C1 segment of cervical spinal cord (tissue), 14 donors: Measurements from ENCODE around the gene BLVRB.
A peak's percentile ranks its signal among the peaks of the same experiment; 100 is the strongest.
"Not testable (repeated sequence)": the region's sequence is repeated elsewhere in the genome, so short reads cannot be mapped to it uniquely, and the experiment has no call there.

Experiments
- DNase-seq, 14 donors: peaks; one replicate each; lab custom pipeline; 2025; lab: John Stamatoyannopoulos, UW

The BLVRB gene

DNA sequence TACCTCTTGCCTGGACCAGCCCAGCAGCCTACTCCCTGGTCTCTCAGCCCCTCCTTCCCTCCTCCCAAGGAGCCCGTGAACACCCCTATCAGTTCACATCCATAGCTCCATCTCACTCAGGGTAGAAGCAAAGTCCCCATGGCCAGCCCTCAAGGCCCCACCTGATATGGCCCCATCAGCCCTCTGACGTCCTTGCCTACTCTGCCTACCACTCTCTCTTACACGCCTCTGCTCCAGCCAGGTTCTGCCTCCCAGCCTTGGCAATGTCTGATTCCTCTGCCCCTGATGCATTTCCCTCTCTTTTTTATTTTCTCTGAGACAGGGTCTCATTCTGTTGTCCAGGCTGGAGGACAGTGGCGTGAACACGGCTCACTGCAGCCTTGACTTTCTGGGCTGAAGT, 13.5 kb downstream of the BLVRB start:
- no peak for DNase-seq

DNA sequence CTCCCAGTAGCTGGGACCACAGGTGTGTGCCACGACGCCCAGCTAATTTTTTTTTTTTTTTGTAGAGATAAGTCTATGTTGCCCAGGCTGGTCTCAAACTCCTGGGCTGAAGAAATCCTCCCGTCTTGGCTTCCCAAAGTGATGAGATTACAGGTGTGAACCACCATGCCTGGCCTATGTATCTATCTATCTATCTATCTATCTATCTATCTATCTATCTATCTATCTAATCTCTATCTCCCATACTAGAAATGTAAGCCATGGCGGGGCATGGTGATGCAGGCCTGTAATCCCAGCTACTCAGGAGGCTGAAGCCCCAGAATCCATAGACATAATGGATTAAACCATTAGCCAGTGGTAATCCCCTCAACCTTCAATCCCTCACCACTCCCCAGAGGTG, 14.9 kb downstream of the BLVRB start:
- no peak for DNase-seq

DNA sequence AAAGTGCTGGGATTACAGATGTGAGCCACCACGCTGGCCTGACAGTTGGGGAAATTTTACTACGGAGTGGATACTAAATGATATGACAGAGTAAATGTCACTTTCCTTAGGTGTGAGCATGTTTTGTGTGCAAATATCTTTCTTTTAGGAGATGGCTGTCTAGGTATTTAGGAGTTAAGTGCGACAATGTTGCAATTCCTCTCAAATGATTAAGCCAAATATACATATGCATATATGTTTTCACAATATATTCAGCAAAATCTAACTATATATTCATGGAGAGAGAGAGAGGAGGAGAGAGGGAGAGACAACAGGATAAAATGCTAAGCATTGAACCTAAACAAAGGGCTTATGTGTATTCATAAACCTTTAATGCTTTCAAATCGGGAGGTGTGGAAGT, 16.0 kb downstream of the BLVRB start:
- no peak for DNase-seq

DNA sequence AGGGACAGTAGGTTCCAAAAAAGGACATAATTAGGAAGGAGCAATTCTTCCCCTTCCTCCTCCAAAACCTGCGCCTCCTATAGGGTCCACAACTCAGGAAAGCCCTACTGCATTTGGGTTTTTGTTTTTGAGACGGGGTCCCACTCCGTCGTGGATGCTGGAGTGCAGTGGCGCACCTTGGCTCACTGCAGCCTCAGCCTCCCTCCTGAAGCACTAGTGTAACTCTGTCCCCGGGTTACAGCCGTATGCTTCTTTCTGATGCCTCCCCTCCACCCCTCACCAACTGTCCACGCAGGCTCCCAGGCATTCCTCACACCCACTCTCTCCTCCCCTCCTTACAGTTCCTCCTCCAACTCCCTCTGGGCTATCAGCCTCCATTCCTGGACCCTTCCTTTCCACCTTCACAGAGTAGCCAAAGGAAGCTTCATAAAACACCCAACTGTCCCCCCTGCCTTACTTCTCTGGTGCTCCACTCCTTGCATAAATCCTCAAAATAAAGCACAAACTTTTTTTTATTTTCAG, 19.2 kb downstream of the BLVRB start:
- no peak for DNase-seq

DNA sequence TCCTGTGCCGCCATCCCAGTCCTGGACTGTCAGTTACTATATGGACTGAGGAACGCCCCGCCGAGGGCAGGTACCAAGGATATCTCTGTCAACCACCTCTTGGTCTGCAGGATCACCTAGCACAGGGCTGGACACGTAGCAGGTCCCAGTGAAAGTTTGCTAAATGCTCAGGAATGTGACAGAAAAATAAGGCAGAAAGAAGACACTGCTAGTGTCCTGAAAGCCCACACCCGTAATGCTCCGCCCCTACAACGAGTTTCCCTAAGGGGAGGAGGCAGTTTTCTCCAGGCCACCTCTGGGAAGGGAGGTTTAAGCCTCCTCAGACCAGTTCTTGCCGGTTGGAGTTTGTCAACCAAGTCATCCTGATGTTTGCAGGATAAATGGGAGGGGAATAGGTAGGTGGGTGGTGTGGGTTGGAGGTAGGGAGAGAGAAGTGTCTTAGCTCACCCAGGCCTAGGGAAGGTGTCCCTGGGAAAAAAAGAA, 19.7 kb downstream of the BLVRB start:
- no peak for DNase-seq

DNA sequence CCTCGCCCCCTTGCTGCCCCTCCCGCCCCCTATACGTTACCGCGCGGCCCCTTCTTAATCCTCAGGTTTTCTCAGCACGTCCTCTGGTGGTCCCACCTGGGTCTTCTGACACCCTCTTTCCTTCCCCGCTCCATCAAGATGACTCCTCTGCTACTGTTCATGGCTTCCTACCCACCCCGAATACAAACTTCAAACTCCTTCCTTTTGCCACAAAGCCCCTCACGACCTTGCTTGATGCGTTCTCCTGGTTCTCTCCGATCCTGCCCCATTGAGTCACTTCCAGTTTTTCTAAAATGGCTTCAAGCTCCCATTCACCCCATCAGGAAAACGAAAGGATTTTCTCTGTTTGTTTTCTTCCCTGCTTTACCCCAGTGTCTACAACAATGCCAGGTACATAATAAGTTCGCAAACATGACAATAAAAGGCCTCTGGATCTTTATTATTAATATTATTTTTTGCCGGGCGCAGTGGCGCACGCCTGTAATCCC, 20.7 kb downstream of the BLVRB start:
- no peak for DNase-seq

DNA sequence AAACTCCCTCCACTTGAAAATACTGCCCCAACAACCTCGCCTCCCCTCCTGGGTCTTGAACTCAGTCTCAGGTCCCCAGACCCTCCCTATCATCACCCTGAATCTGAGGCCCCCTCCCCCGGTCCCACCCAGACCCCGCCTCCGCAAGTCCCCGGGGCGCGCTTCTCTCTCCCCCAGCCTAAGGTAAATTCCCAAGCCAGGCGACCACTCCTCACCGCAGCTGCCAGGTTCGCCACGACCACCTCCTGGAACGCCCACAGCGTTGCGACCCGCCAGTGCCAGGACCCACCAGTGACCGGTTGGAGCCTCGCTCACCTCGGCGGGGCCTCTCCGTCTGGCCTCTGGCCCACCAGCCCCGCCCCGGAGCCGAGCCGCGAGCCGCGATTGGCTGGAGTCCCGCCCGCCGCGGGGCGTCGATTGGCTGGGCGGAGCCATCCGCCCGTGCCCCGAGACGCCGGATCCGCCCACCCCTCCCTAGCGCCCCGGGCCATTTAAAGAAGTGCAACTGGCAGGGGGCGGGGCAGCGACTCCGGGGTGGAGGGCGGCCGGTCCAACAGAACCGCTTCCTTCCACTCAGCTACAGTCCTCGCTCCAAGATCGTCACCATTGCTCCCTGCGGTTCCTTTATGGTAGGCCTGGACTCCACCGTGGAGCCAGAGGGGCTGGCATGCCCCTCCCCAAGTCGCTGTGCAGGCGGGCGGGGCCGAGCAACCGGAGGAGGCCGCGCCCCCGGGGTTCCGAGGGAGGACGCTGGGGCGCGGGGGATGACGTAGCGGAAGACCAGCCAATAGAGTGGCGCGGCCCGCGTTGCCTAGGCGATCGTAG, 21.3 kb downstream of the BLVRB start, which contains the start of gene SERTAD3:
Gene SERTAD3 (minus strand): TSS at position 336 of the 825 bp plus-strand sequence. CDS start 2,255 bp downstream, outside the sequence.
- peak; percentile 75 to 100 (median 98) for DNase-seq

DNA sequence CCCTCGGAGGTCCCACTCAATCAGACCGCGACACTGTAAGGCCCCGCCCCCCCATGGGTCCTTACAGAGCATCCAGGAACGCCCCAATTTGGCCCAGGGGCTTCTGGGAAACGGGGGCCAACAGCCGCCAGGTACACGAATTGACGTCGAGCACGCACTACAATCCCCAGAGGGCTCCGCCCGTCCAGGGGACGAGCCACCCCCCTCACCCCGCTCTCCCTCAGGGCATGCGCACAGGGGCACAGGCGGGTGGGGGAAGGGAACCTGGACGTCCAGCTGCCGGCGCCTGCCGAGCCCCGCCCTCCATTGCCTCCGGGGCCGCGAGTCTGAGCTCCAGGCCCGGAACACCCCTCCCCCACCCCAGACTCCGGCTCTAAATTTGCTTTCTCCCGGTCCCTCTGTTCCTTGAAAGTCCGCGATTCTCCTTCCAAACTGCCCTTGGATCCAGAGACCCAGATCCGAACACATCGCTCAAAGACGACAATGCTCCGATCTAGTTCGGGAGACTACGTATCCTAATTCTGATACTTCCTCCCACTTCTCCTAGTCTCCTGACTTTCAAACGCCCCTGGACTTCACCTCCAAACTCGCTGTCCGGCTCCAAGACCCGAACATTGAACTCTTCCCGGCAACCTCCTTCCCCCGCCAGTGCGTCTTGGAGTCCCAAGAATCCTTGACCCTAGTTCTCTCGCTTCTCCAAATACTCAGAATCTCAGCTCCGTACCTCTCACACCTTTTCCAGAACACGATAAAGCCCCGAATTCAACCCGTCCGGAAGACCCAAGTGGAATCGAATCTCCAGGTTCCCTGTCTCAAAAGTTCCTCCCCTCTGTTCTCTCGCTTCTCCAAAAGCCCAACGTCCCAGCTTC, 22.2 kb downstream of the BLVRB start:
- peak; percentile 84 to 100 (median 96) for DNase-seq

- DNase-seq, result no peak
These were observed 23.0 kb downstream of the BLVRB start for GRCh38 chr19:40442328-40443130.

- no peak for DNase-seq
These were observed 23.8 kb downstream of the BLVRB start for GRCh38 chr19:40441719-40442253.

- no peak for DNase-seq
These were observed 27.3 kb downstream of the BLVRB start for GRCh38 chr19:40438284-40438683.

DNA sequence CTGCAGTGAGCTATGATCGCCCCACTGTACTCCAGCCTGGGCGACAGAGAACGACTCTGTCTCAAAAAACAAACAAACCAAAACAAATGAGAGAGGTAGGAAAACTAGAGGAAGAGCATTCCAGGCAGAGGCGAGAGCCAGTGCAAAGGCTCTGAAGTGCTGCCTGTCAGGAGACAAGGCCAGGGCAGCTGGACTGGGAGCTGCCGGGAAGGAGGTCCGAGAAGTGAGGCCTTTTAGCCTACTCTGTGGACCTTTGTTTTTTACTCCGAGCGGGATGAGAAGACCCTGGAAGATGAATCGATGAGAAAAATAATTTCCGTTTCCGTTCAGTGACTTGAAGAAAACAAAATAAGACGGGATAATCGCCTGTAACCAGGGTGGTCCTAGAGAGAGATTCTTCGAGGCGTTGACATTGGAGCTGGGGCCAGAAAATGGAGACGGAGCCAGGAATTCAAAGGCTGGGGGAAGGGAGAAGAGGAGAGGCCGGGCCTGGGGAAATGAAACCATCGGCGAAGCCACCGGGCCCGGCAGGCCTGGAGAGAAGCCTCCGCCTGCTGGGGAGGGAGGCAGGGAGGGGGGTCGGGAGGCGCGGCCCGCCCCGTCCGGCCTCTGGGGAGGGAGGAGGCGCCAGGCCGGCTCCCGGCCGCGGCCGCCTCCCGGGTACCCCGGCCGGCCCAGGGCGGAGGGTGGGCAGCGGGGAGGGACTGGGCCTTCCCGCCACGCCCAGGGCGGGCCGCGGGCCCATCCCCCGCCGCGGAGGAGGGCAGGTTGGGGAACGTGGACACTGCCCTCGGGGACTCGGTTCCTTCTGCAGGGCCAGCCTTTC, 31.9 kb downstream of the BLVRB start:
- DNase-seq, result peak in 13 of 14 donors; percentile 47 to 89 (median 76)

DNA sequence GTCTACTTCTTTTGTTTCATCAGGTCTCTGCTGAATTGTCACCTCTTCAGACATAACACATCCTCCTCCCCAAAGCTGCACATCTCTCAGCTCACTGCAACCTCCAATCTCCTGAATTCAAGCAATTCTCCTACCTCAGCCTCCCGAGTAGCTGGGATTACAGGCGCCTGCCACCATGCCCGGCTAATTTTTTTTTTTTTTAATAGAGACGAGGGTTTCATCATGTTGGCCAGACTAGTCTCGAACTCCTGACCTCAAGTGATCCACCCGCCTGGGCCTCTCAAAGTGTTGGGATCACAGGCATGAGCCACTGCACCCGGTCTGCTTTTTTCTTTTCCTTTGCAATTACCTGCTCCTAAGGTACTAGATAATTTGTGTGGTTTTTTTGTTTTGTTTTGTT, 32.8 kb downstream of the BLVRB start:
- not testable (repeated sequence) for DNase-seq

- no peak for DNase-seq
These were observed 33.8 kb downstream of the BLVRB start for GRCh38 chr19:40431698-40432097.

DNA sequence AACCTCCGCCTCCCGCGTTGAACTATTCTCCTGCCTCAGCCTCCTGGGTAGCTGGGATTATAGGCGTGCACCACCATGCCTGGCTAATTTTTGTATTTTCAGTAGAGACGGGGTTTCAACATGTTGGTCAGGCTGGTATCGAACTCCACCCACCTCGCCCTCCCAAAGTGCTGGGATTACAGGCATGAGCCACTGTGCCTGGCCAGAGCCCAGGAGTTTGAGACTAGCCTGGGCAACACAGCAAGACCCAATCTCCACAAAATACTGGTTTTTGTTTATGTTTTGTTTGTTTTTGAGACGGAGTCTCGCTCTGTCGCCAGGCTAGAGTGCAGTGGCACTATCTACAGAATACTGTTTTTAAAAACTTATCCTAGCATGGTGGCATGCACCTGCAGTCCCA, 35.3 kb downstream of the BLVRB start:
- DNase-seq, result not testable (repeated sequence)

DNA sequence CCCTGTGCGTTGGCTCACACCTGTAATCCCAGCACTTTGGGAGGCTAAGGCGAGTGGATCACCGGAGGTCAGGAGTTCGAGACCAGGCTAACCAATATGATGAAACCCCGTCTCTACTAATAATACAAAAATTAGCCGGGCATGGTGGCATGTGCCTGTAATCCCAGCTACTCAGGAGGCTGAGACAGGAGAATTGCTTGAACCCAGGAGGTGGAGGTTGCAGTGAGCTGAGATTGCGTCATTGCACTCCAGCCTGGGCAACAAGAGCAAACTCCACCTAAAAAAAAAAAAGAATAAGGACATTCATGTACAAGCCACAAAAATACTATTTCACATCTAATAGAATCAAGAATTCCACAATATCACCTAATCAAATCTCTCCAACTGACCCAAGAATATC, 37.3 kb downstream of the BLVRB start:
- DNase-seq, result not testable (repeated sequence)

GRCh38 chr19:40425450-40426287, 39.9 kb downstream of the BLVRB start, which contains the start of gene SERTAD1:
SERTAD1 (minus strand) TSS chr19:40425992; CDS start chr19:40423546, 2,446 bp downstream.
- peak; percentile 96 to 100 (median 99) for DNase-seq

DNA sequence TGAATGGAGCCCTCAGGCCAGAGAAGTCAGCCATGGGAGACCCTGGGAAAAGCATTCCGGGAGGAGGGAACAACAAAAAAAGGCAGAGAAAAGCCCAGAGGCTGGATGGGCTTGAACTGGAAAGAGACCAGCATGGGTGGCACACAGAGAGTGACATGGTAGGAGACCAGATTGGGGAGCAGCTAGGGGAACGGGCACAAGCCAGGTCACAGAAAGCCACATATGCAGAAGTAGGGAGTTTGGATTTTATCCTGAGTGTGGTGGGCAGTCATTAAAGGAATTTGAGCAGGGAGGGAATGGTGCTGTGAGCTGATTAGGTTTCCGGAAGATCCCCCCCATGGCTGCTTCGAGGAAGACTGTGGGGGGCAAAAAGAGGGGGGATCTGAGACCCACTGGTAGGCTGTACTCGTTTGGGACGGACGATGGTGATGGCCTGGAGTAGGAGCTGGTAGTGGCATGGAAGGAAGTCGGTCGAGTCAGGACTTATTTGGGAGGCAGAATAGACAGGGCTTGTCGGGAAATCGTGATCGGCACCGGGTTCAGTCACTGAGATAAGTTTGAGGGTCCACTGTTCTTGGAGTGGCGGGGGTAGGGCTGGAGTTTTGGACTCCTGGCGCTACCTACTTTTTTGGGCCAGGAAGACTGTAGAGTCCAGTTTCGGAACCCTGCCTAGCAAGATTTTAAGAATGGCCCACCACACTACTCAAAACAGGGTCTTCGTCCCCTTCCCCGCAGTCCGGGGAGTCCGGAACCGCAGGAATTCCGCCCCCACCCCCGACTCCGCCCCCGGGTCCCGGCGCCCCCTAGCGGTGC, 40.7 kb downstream of the BLVRB start:
- DNase-seq, result peak in 3 of 14 donors; percentile 50 to 82 (median 67)
